Thyroid gland (tissue), 4 donors: ENCODE measurements around the gene PDRG1. TPM values are rescaled to one million over a fixed set of nuclear protein-coding genes. Genes with fewer than 3 reads are reported as not detected.

ENCODE experiments used
- DNase-seq, 2 donors: peaks; one replicate each; pipeline ENCODE4 v3.0.0-alpha.2; 2019
- H3K27ac ChIP-seq, 3 donors: fragments of 200-600 bp; sonication (generic); 1 replicate in 2 of 3; 2 replicates in 1 of 3; pipeline ENCODE4 v1.5.1; 2016 to 2019; ENCODE audit warnings: mild to moderate bottlenecking in 1 of 3, moderate library complexity in 1 of 3
- H3K27me3 ChIP-seq: fragments of 200-600 bp; sonication (generic); one replicate; pipeline ENCODE4 v1.5.1; 2019
- H3K36me3 ChIP-seq, 2 donors: fragments of 200-600 bp; sonication (generic); one replicate each; pipeline ENCODE4 v1.5.1; 2016 to 2019
- H3K4me1 ChIP-seq, 2 donors: fragments of 200-600 bp; sonication (generic); one replicate each; pipeline ENCODE4 v1.5.1; 2017 to 2019
- H3K4me3 ChIP-seq, 3 donors: fragments of 200-600 bp; sonication (generic); replicated peaks in 1 of 3; 1 replicate in 2 of 3; 2 replicates in 1 of 3; pipeline ENCODE4 v1.5.1; 2016; ENCODE audit warnings: mild to moderate bottlenecking in 1 of 3
- H3K9me3 ChIP-seq: fragments of 200-600 bp; sonication (generic); one replicate; pipeline ENCODE4 v1.5.1; 2017
- CTCF ChIP-seq, 6 experiments: fragments of 200-600 bp in 3 of 6; fragments of 450-650 bp in 3 of 6; sonication (generic) in 3 of 6; IDR thresholded peaks; one replicate each; pipeline ENCODE4 v1.5.1; 2016 to 2019; ENCODE audit warnings: antibody characterized with exemption in 6 of 6, mild to moderate bottlenecking in 2 of 6, inconsistent platforms in 1 of 6, moderate library complexity in 1 of 6
- POLR2A ChIP-seq, 2 donors: fragments of 450-650 bp; IDR thresholded peaks; one replicate each; pipeline ENCODE4 v1.6.1; 2017; ENCODE audit warnings: antibody characterized with exemption in 2 of 2, mild to moderate bottlenecking in 2 of 2, moderate library complexity in 1 of 2
- WGBS, 2 donors: methylation state at CpG; one replicate each; pipeline ENCODE4 v1.1.5; 2017; 5-methylcytosine and 5-hydroxymethylcytosine counted together
- intact Hi-C: fragments of 100-400 bp; cut with DNase I; formaldehyde crosslinking; loops from one replicate; pipeline ENCODE4 v1.15.1; 2023
- total RNA-seq, 4 donors: library from RNA; depleted of rRNA; stranded (reverse); fragments of >200 nt; gene quantifications; one replicate each; pipeline ENCODE4 v1.2.3, GENCODE V29; 2016

PDRG1 gene
- total RNA-seq, 4 donors from 2014 or later: 7.3 to 14.9 (median 9.2) TPM

- TF ChIP-seq POLR2A (IDR thresholded peaks at IDR 0.05) (no peak), CTCF (IDR thresholded peaks at IDR 0.05) (no peak)
- Histone ChIP-seq H3K9me3 (no peaks in the 10 kb centered on the region), H3K36me3 (no peaks in the 10 kb centered on the region), H3K27me3 (no peaks in the 10 kb centered on the region), H3K27ac (no peak overlapping the region), H3K4me1 (no peaks in the 10 kb centered on the region), H3K4me3 (no peak overlapping the region)
- intact Hi-C loops: no loop called here
- WGBS, 2 donors: 8 to 12% methylated on average over 5 of the region's 5 CpGs
- DNase-seq: no peak
These were observed 15.3 kb upstream of the PDRG1 start for GRCh38 chr20:31966991-31967655.

GRCh38 chr20:31963889-31964288 is 12.0 kb upstream of the PDRG1 start:
- Histone ChIP-seq H3K27me3 (no peaks in the 10 kb centered on the region), H3K4me1 (no peaks in the 10 kb centered on the region), H3K27ac (no peak overlapping the region), H3K9me3 (no peaks in the 10 kb centered on the region), H3K36me3 (no peaks in the 10 kb centered on the region), H3K4me3 (no peak overlapping the region)
- intact Hi-C loops: no loop called here
- no peak for TF ChIP-seq CTCF (IDR thresholded peaks at IDR 0.05)
- TF ChIP-seq POLR2A (IDR thresholded peaks at IDR 0.05): no peak
- DNase-seq: no peak
- 67 to 70% methylated on average over 6 of the region's 6 CpGs for WGBS, 2 donors

GRCh38 chr20:31962761-31963160 is 10.9 kb upstream of the PDRG1 start:
- intact Hi-C loops: no loop called here
- Histone ChIP-seq H3K4me1 (no peaks in the 10 kb centered on the region), H3K36me3 (no peaks in the 10 kb centered on the region), H3K27ac (no peak overlapping the region), H3K9me3 (no peaks in the 10 kb centered on the region), H3K4me3 (no peak overlapping the region), H3K27me3 (no peaks in the 10 kb centered on the region)
- no peak for TF ChIP-seq CTCF (IDR thresholded peaks at IDR 0.05)
- TF ChIP-seq POLR2A (IDR thresholded peaks at IDR 0.05): no peak
- DNase-seq: no peak
- WGBS, 2 donors: 44 to 50% methylated on average over 2 of the region's 2 CpGs

GRCh38 chr20:31956556-31957526 is 5.0 kb upstream of the PDRG1 start:
- Histone ChIP-seq H3K27me3 (no peaks in the 10 kb centered on the region), H3K4me3 (no peak overlapping the region), H3K9me3 (no peaks in the 10 kb centered on the region), H3K36me3 (no peaks in the 10 kb centered on the region), H3K27ac (no peak overlapping the region), H3K4me1 (no peaks in the 10 kb centered on the region)
- intact Hi-C loops: no loop called here
- no peak for DNase-seq
- TF ChIP-seq POLR2A (IDR thresholded peaks at IDR 0.05) (no peak), CTCF (IDR thresholded peaks at IDR 0.05) (no peak)
- 49 to 53% methylated on average over 11 of the region's 11 CpGs for WGBS, 2 donors

- Histone ChIP-seq H3K27me3 (no peaks in the 10 kb centered on the region), H3K27ac (no peak overlapping the region), H3K36me3 (no peaks in the 10 kb centered on the region), H3K4me3 (no peak overlapping the region), H3K4me1 (peaks cover 10 to 16% of the 10 kb centered on the region in 2 donors), H3K9me3 (no peaks in the 10 kb centered on the region)
- TF ChIP-seq CTCF (IDR thresholded peaks at IDR 0.05): no peak
- no peak for TF ChIP-seq POLR2A (IDR thresholded peaks at IDR 0.05)
- WGBS, 2 donors: 70 to 71% methylated on average over 1 of the region's 1 CpG
- no peak for DNase-seq
- intact Hi-C loops: no loop called here
These were observed 2.7 kb upstream of the PDRG1 start for GRCh38 chr20:31954500-31954899.
